ENCODE data around the gene AKR7A2.

Gene AKR7A2

DNA sequence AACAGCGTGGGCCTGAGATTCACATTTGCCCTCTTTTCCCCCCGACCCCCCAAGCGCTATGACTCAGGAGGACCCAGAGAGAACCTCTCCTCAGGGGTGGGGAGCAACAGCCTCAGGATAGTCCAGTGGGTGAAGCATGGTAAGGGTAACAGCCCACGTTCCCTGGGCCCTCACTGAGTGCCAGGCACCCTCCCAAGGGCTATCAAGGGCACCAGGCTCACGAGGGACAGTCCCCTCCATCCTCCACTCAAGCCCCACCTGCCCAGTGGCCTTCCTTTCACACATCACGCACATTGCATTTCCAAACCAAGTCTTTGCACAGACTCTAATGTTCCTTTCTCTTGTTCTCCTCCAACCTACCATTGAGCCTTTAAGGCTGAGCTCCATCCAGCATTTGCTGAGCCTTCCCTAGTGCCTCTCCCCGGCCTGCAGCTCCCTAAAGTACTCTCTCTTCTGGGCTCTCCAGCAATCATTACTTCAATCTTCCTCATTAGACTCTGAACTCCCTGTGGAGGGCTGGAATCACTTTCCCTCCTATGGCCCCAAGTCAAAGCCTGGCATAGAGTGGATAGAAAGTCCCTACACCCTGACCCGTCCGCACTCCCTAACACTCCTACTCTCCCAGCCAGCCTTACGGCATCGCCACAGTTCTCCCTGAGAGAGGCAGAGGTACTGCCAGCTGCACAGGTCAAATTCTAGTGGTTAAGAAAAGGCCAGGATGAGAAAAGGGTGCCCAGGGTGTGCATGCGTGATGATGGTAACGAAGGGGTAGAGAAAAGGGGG, 1.0 kb downstream of the AKR7A2 start:
- DNase-seq (ENCODE audit: low read depth in 1 of 2, low spot score in 1 of 2) = no peak
- Histone ChIP-seq H3K27ac (replicated peaks) (peak overlapping the region; percentile 68), H3K27me3 (ENCODE audit: insufficient read depth, poor library complexity, severe bottlenecking) (no peaks in the 10 kb centered on the region), H3K4me3 (replicated peaks; ENCODE audit: insufficient read depth, low read length) (peak overlapping the region; percentile 66)
- TF ChIP-seq SPI1 (IDR thresholded peaks at IDR 0.05; ENCODE audit: borderline replicate concordance, low read depth) = no peak
- no peak for TF ChIP-seq POLR2AphosphoS5 (IDR thresholded peaks at IDR 0.05; ENCODE audit: low read depth)
- no peak for TF ChIP-seq GABPA (IDR thresholded peaks at IDR 0.05; ENCODE audit: low read depth)
- TF ChIP-seq, protein P1, sequence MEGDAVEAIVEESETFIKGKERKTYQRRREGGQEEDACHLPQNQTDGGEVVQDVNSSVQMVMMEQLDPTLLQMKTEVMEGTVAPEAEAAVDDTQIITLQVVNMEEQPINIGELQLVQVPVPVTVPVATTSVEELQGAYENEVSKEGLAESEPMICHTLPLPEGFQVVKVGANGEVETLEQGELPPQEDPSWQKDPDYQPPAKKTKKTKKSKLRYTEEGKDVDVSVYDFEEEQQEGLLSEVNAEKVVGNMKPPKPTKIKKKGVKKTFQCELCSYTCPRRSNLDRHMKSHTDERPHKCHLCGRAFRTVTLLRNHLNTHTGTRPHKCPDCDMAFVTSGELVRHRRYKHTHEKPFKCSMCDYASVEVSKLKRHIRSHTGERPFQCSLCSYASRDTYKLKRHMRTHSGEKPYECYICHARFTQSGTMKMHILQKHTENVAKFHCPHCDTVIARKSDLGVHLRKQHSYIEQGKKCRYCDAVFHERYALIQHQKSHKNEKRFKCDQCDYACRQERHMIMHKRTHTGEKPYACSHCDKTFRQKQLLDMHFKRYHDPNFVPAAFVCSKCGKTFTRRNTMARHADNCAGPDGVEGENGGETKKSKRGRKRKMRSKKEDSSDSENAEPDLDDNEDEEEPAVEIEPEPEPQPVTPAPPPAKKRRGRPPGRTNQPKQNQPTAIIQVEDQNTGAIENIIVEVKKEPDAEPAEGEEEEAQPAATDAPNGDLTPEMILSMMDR (IDR thresholded peaks at IDR 0.05; ENCODE audit: insufficient read depth, low read length) = no peak
- TF ChIP-seq, protein P2, sequence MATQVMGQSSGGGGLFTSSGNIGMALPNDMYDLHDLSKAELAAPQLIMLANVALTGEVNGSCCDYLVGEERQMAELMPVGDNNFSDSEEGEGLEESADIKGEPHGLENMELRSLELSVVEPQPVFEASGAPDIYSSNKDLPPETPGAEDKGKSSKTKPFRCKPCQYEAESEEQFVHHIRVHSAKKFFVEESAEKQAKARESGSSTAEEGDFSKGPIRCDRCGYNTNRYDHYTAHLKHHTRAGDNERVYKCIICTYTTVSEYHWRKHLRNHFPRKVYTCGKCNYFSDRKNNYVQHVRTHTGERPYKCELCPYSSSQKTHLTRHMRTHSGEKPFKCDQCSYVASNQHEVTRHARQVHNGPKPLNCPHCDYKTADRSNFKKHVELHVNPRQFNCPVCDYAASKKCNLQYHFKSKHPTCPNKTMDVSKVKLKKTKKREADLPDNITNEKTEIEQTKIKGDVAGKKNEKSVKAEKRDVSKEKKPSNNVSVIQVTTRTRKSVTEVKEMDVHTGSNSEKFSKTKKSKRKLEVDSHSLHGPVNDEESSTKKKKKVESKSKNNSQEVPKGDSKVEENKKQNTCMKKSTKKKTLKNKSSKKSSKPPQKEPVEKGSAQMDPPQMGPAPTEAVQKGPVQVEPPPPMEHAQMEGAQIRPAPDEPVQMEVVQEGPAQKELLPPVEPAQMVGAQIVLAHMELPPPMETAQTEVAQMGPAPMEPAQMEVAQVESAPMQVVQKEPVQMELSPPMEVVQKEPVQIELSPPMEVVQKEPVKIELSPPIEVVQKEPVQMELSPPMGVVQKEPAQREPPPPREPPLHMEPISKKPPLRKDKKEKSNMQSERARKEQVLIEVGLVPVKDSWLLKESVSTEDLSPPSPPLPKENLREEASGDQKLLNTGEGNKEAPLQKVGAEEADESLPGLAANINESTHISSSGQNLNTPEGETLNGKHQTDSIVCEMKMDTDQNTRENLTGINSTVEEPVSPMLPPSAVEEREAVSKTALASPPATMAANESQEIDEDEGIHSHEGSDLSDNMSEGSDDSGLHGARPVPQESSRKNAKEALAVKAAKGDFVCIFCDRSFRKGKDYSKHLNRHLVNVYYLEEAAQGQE (IDR thresholded peaks at IDR 0.05; ENCODE audit: insufficient replicate concordance, low read depth) = no peak

GRCh38 chr1:19310061-19310460, 1.9 kb downstream of the AKR7A2 start:
- Histone ChIP-seq H3K4me3 (replicated peaks; ENCODE audit: insufficient read depth, low read length) (no peak overlapping the region), H3K27ac (replicated peaks) (no peak overlapping the region), H3K27me3 (ENCODE audit: insufficient read depth, poor library complexity, severe bottlenecking) (no peaks in the 10 kb centered on the region)
- TF ChIP-seq POLR2AphosphoS5 (IDR thresholded peaks at IDR 0.05; ENCODE audit: low read depth) = no peak
- no peak for DNase-seq (ENCODE audit: low read depth in 1 of 2, low spot score in 1 of 2)

- H3K27me3 ChIP-seq (ENCODE audit: insufficient read depth, poor library complexity, severe bottlenecking) = no peaks in the 10 kb centered on the region
- TF ChIP-seq, protein P1 (IDR thresholded peaks at IDR 0.05; ENCODE audit: insufficient read depth, low read length) = no peak
- no peak for TF ChIP-seq GABPA (IDR thresholded peaks at IDR 0.05; ENCODE audit: low read depth)
- TF ChIP-seq SPI1 (IDR thresholded peaks at IDR 0.05; ENCODE audit: borderline replicate concordance, low read depth) = no peak
- TF ChIP-seq POLR2AphosphoS5 (IDR thresholded peaks at IDR 0.05; ENCODE audit: low read depth) = no peak
- TF ChIP-seq, protein P2 (IDR thresholded peaks at IDR 0.05; ENCODE audit: insufficient replicate concordance, low read depth) = no peak
- H3K27ac ChIP-seq (replicated peaks) = no peak overlapping the region
- DNase-seq (ENCODE audit: low read depth in 1 of 2, low spot score in 1 of 2) = no peak
- H3K4me3 ChIP-seq (replicated peaks; ENCODE audit: insufficient read depth, low read length) = no peak overlapping the region
These were observed 2.7 kb downstream of the AKR7A2 start for GRCh38 chr1:19309123-19309813.

DNA sequence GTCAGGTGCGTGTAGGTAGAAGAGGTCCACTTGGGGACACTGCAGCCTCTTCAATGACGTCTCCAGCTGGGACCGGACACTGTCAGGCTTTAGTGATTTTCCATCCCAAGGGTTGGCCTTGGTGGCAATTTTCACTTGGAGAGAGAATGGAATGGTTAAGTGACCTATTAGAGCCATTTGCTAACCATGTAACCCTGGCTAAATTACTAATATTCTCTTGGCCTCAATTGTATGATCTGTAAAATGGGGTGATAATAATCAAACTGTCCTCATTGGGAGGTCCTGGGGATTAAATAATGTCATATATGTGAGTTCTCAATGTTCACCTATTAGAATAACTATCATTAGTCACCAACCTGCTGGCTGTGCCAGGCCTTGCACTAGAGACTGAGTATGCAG, 3.4 kb downstream of the AKR7A2 start:
- TF ChIP-seq GABPA (IDR thresholded peaks at IDR 0.05; ENCODE audit: low read depth) (no peak), POLR2AphosphoS5 (IDR thresholded peaks at IDR 0.05; ENCODE audit: low read depth) (no peak), SPI1 (IDR thresholded peaks at IDR 0.05; ENCODE audit: borderline replicate concordance, low read depth) (no peak)
- TF ChIP-seq, protein P1 (IDR thresholded peaks at IDR 0.05; ENCODE audit: insufficient read depth, low read length) = no peak
- TF ChIP-seq, protein P2 (IDR thresholded peaks at IDR 0.05; ENCODE audit: insufficient replicate concordance, low read depth) = no peak
- no peak for DNase-seq (ENCODE audit: low read depth in 1 of 2, low spot score in 1 of 2)
- Histone ChIP-seq H3K27ac (replicated peaks) (no peak overlapping the region), H3K27me3 (ENCODE audit: insufficient read depth, poor library complexity, severe bottlenecking) (no peaks in the 10 kb centered on the region), H3K4me3 (replicated peaks; ENCODE audit: insufficient read depth, low read length) (no peak overlapping the region)

Measured in HL-60 (cell line).